NCI-H748 treated with DMSO at 0.1 percent for 48 hours (cell line): Measurements from ENCODE around the gene MRPL9.
"Not testable (repeated sequence)": the region's sequence is repeated elsewhere in the genome, so short reads cannot be mapped to it uniquely, and the experiment has no call there.

Source experiments
- DNase-seq: peaks from one replicate; lab custom pipeline; 2025; lab: John Stamatoyannopoulos, UW

The MRPL9 gene

GRCh38 chr1:151783796-151784195 lies 20.5 kb upstream of the MRPL9 start:
- no peak for DNase-seq

- DNase-seq = no peak
Observed at GRCh38 chr1:151782741-151783140, 19.4 kb upstream of the MRPL9 start.

GRCh38 chr1:151782026-151782425 lies 18.7 kb upstream of the MRPL9 start:
- not testable (repeated sequence) for DNase-seq

GRCh38 chr1:151780736-151781135 lies 17.4 kb upstream of the MRPL9 start:
- DNase-seq = not testable (repeated sequence)

GRCh38 chr1:151779852-151780251 lies 16.6 kb upstream of the MRPL9 start:
- no peak for DNase-seq

GRCh38 chr1:151777317-151777716 lies 14.0 kb upstream of the MRPL9 start:
- no peak for DNase-seq

GRCh38 chr1:151776665-151777062 lies 13.4 kb upstream of the MRPL9 start:
- no peak for DNase-seq

- DNase-seq = no peak
Observed at GRCh38 chr1:151775894-151776664, 12.8 kb upstream of the MRPL9 start.

GRCh38 chr1:151774256-151774922 lies 11.1 kb upstream of the MRPL9 start:
- no peak for DNase-seq

- no peak for DNase-seq
Observed at GRCh38 chr1:151773702-151774101, 10.4 kb upstream of the MRPL9 start.

- DNase-seq = not testable (repeated sequence)
Observed at GRCh38 chr1:151769270-151769669, 6.0 kb upstream of the MRPL9 start.

GRCh38 chr1:151768351-151769066 lies 5.2 kb upstream of the MRPL9 start:
- peak; percentile 4 for DNase-seq

- DNase-seq = no peak
Observed at GRCh38 chr1:151763990-151764389, 694 bp upstream of the MRPL9 start.

- DNase-seq = no peak
Observed at GRCh38 chr1:151760597-151761385, 2.5 kb downstream of the MRPL9 start.

GRCh38 chr1:151759241-151759640 lies 4.1 kb downstream of the MRPL9 start:
- DNase-seq = no peak

GRCh38 chr1:151756291-151756690 lies 7.0 kb downstream of the MRPL9 start:
- no peak for DNase-seq

GRCh38 chr1:151741516-151741915 lies 21.8 kb downstream of the MRPL9 start:
- no peak for DNase-seq

GRCh38 chr1:151739590-151740355 lies 23.5 kb downstream of the MRPL9 start:
- no peak for DNase-seq

GRCh38 chr1:151737479-151737878 lies 25.8 kb downstream of the MRPL9 start:
- DNase-seq = no peak

- DNase-seq = no peak
Observed at GRCh38 chr1:151737026-151737425, 26.3 kb downstream of the MRPL9 start.

GRCh38 chr1:151733995-151734394 lies 29.3 kb downstream of the MRPL9 start:
- DNase-seq = not testable (repeated sequence)
